Astrocyte (in vitro differentiated cells and primary cell): ENCODE data around the gene BSCL2. TPM values are rescaled to one million over a fixed set of nuclear protein-coding genes. Genes with fewer than 3 reads are reported as not detected.

ENCODE experiments used
- DNase-seq: peaks from one replicate; pipeline ENCODE4 v3.0.0-alpha.2; 2010; ENCODE audit warnings: low read depth
- FAIRE-seq: peaks from 2 replicates; lab custom pipeline; 2011; peaks lifted over from hg19 to GRCh38; lab: Jason Lieb, UNC
- H2AFZ ChIP-seq: 2 replicates; pipeline ENCODE4 v1.6.0; 2012; ENCODE audit warnings: low read depth, low read length, inconsistent platforms
- H3K27ac ChIP-seq: 2 replicates; pipeline ENCODE4 v1.5.1; 2011; ENCODE audit warnings: low read depth, low read length, inconsistent platforms
- H3K27me3 ChIP-seq: 2 replicates; pipeline ENCODE4 v1.6.0; 2011; ENCODE audit warnings: low read length, inconsistent platforms; ENCODE audit not compliant: insufficient read depth
- H3K36me3 ChIP-seq: 2 replicates; pipeline ENCODE4 v1.5.1; 2011; ENCODE audit warnings: low read length, inconsistent platforms; ENCODE audit not compliant: insufficient read depth
- H3K4me1 ChIP-seq: 2 replicates; pipeline ENCODE4 v1.5.1; 2011; ENCODE audit warnings: low read length, inconsistent platforms; ENCODE audit not compliant: insufficient read depth
- H3K4me2 ChIP-seq: 2 replicates; pipeline ENCODE4 v1.6.0; 2012; ENCODE audit warnings: low read length, inconsistent platforms
- H3K4me3 ChIP-seq: 2 replicates; pipeline ENCODE4 v1.5.1; 2011; ENCODE audit warnings: low read depth, mild to moderate bottlenecking, low read length, inconsistent platforms; ENCODE audit not compliant: insufficient read depth
- H3K79me2 ChIP-seq: 2 replicates; pipeline ENCODE4 v1.6.0; 2012; ENCODE audit warnings: mild to moderate bottlenecking, low read length, inconsistent platforms; ENCODE audit not compliant: insufficient read depth
- H3K9ac ChIP-seq: 2 replicates; pipeline ENCODE4 v1.6.0; 2012; ENCODE audit warnings: mild to moderate bottlenecking, low read length, inconsistent platforms
- H3K9me3 ChIP-seq: 2 replicates; pipeline ENCODE4 v1.5.1; 2012; ENCODE audit warnings: low read depth, mild to moderate bottlenecking, low read length, inconsistent platforms; ENCODE audit not compliant: insufficient read depth
- H4K20me1 ChIP-seq: 2 replicates; pipeline ENCODE4 v1.6.0; 2012; ENCODE audit warnings: low read length, inconsistent platforms; ENCODE audit not compliant: insufficient read depth
- H3K27ac Mint-ChIP-seq: one replicate; pipeline ENCODE4 v1.8.0; 2021; ENCODE audit warnings: mild to moderate bottlenecking, mixed read lengths; ENCODE audit not compliant: unreplicated experiment
- H3K27me3 Mint-ChIP-seq: one replicate; pipeline ENCODE4 v1.8.0; 2021; ENCODE audit warnings: low read depth, mixed read lengths; ENCODE audit not compliant: unreplicated experiment
- H3K36me3 Mint-ChIP-seq: one replicate; pipeline ENCODE4 v1.8.0; 2021; ENCODE audit warnings: low read depth, mixed read lengths; ENCODE audit not compliant: unreplicated experiment
- H3K4me1 Mint-ChIP-seq: one replicate; pipeline ENCODE4 v1.8.0; 2021; ENCODE audit warnings: low read depth, mixed read lengths; ENCODE audit not compliant: unreplicated experiment
- H3K4me3 Mint-ChIP-seq: one replicate; pipeline ENCODE4 v1.8.0; 2021; ENCODE audit warnings: mild to moderate bottlenecking, moderate library complexity, mixed read lengths; ENCODE audit not compliant: unreplicated experiment
- H3K9me3 Mint-ChIP-seq: one replicate; pipeline ENCODE4 v1.8.0; 2021; ENCODE audit warnings: mild to moderate bottlenecking, mixed read lengths; ENCODE audit not compliant: unreplicated experiment
- EZH2 ChIP-seq: IDR thresholded peaks from 2 replicates; pipeline ENCODE4 v1.6.1; 2012; ENCODE audit warnings: mild to moderate bottlenecking, low read length, inconsistent platforms; ENCODE audit not compliant: insufficient read depth
- total RNA-seq: library from RNA; stranded (reverse); gene quantifications from 2 replicates; pipeline ENCODE4 v1.2.1, GENCODE V29; 2021
- TF ChIP-seq, protein P1 (sequence below): IDR thresholded peaks from 2 replicates; pipeline ENCODE4 v1.5.1; 2011; ENCODE audit warnings: low read depth, mild to moderate bottlenecking, inconsistent platforms, low read length, moderate library complexity; ENCODE audit not compliant: insufficient read depth

Gene BSCL2
- total RNA-seq, 1 donor from 2014 or later = 51.1 TPM

DNA sequence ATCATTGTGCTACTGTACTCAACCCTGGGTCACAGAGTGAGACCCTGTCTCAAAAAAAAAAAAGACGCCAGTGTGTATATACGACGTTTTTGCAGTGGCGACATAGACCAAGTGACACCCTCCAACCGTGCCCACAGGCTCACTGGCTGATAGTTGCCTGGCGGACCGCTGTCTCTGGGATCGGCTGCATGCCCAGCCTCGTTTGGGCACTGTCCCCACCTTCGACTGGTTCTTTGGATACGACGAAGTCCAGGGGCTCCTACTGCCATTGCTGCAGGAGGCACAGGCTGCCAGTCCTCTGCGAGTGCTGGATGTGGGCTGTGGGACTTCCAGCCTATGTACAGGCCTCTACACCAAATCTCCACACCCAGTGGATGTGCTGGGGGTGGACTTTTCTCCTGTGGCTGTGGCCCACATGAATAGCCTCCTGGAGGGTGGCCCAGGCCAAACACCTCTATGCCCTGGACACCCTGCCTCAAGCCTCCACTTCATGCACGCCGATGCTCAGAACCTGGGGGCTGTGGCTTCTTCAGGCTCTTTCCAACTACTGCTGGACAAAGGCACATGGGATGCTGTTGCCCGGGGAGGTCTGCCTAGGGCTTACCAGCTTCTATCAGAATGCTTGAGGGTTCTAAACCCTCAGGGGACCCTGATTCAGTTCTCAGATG, 40.8 kb downstream of the BSCL2 start:
- Mint-ChIP-seq H3K4me1 (peaks cover 15% of the 10 kb centered on the region), H3K27me3 (no peaks in the 10 kb centered on the region), H3K9me3 (no peaks in the 10 kb centered on the region), H3K36me3 (peaks cover 12% of the 10 kb centered on the region), H3K27ac (peak overlapping the region; percentile 80), H3K4me3 (peak overlapping the region; percentile 96)
- Histone ChIP-seq H3K4me3 (peak overlapping the region; percentile 97), H3K4me2 (peak overlapping the region; percentile 97), H3K36me3 (peaks cover 11% of the 10 kb centered on the region), H3K9ac (peak overlapping the region; percentile 87), H3K27ac (peak overlapping the region; percentile 54), H4K20me1 (peaks cover 30% of the 10 kb centered on the region), H3K9me3 (no peaks in the 10 kb centered on the region), H3K27me3 (no peaks in the 10 kb centered on the region), H3K4me1 (peaks cover 23% of the 10 kb centered on the region), H3K79me2 (peaks cover 61% of the 10 kb centered on the region), H2AFZ (no peak overlapping the region)
- TF ChIP-seq, protein P1, sequence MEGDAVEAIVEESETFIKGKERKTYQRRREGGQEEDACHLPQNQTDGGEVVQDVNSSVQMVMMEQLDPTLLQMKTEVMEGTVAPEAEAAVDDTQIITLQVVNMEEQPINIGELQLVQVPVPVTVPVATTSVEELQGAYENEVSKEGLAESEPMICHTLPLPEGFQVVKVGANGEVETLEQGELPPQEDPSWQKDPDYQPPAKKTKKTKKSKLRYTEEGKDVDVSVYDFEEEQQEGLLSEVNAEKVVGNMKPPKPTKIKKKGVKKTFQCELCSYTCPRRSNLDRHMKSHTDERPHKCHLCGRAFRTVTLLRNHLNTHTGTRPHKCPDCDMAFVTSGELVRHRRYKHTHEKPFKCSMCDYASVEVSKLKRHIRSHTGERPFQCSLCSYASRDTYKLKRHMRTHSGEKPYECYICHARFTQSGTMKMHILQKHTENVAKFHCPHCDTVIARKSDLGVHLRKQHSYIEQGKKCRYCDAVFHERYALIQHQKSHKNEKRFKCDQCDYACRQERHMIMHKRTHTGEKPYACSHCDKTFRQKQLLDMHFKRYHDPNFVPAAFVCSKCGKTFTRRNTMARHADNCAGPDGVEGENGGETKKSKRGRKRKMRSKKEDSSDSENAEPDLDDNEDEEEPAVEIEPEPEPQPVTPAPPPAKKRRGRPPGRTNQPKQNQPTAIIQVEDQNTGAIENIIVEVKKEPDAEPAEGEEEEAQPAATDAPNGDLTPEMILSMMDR = no peak
- TF ChIP-seq EZH2 = no peak
- no peak for FAIRE-seq
- DNase-seq = no peak

DNA sequence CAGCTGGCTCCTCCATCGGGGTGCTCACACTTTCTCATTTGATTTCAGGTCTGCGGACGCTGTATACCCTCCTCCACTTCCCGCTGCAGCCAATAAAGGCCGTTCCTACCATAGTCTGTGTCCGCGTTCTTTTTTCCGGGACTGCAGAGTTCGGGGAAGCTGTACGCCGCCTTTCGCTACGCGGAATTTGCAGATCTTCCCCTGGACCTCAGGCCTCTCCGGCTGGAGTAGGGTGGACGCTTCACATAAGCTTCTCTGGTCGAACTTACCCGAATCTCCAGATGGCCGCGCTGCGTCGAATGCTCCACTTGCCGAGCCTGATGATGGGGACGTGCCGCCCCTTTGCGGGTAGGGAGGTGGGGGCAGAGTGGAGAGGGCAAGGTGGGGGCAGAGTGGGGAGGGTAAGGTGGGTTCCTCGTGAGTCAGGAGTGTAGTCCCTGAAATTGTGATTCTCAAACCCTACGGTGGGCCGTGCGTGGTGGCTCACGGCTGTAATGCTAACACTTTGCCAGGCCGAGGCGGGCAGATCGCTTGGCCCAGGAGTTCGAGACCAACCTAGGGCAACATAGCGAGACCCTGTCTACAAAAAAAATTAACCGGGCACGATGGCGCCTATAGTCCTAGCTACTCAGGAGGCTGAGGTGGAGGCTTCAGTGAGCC, 41.5 kb downstream of the BSCL2 start:
- H3K9ac ChIP-seq = peak overlapping the region; percentile 87
- no peak for FAIRE-seq
- Mint-ChIP-seq H3K36me3 (peaks cover 12% of the 10 kb centered on the region), H3K4me3 (peak overlapping the region; percentile 96), H3K9me3 (no peaks in the 10 kb centered on the region), H3K27ac (peak overlapping the region; percentile 92), H3K4me1 (peaks cover 12% of the 10 kb centered on the region), H3K27me3 (no peaks in the 10 kb centered on the region)
- no peaks in the 10 kb centered on the region for H3K27me3 ChIP-seq
- H2AFZ ChIP-seq = no peak overlapping the region
- peak overlapping the region; percentile 97 for H3K4me3 ChIP-seq
- peaks cover 19% of the 10 kb centered on the region for H3K4me1 ChIP-seq
- peak overlapping the region; percentile 54 for H3K27ac ChIP-seq
- peak; percentile 58 for DNase-seq
- no peaks in the 10 kb centered on the region for H3K9me3 ChIP-seq
- peaks cover 30% of the 10 kb centered on the region for H4K20me1 ChIP-seq
- peaks cover 12% of the 10 kb centered on the region for H3K36me3 ChIP-seq
- peaks cover 55% of the 10 kb centered on the region for H3K79me2 ChIP-seq
- no peak for TF ChIP-seq EZH2
- TF ChIP-seq, protein P1 = no peak
- peak overlapping the region; percentile 97 for H3K4me2 ChIP-seq
